Keratinocyte (primary cell): ENCODE measurements around the gene TIE1.

ENCODE experiments used
- EZH2 ChIP-seq: IDR thresholded peaks from one replicate; pipeline ENCODE4 v1.6.1; 2012; ENCODE audit warnings: inconsistent platforms, mild to moderate bottlenecking, low read length, moderate library complexity
- TF ChIP-seq, protein P1 (sequence below), 3 experiments: IDR thresholded peaks in 1 of 3; conservative IDR thresholded peaks in 1 of 3; optimal IDR thresholded peaks in 1 of 3; 2 replicates in 2 of 3; 3 replicates in 1 of 3; pipeline versions ENCODE3 to v1.5.1; 2011; ENCODE audit warnings: low read length in 3 of 3, mild to moderate bottlenecking in 3 of 3, moderate library complexity in 2 of 3, control low read depth in 1 of 3, inconsistent platforms in 1 of 3; ENCODE audit not compliant: insufficient read depth in 2 of 3; ENCODE audit errors: extremely low read depth in 1 of 3

DNA sequence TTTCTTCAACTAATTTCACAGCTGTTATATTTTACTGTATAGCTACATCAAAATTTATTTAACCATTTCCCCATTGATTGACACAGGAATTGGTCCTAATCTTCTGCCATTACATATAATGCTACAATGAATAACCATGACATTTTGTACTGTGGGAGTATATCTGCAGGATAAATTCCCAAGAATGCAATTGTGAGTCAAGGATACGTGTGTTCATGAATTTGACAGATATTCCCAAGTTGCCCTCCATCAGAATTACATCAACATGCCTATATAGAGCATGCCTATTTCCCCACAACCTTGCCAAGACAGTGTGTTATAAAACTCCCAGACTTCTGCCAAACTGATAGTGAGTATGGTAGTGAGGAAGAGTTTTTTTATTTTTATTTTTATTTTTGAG, 2.7 kb upstream of the TIE1 start:
- TF ChIP-seq, protein P1, sequence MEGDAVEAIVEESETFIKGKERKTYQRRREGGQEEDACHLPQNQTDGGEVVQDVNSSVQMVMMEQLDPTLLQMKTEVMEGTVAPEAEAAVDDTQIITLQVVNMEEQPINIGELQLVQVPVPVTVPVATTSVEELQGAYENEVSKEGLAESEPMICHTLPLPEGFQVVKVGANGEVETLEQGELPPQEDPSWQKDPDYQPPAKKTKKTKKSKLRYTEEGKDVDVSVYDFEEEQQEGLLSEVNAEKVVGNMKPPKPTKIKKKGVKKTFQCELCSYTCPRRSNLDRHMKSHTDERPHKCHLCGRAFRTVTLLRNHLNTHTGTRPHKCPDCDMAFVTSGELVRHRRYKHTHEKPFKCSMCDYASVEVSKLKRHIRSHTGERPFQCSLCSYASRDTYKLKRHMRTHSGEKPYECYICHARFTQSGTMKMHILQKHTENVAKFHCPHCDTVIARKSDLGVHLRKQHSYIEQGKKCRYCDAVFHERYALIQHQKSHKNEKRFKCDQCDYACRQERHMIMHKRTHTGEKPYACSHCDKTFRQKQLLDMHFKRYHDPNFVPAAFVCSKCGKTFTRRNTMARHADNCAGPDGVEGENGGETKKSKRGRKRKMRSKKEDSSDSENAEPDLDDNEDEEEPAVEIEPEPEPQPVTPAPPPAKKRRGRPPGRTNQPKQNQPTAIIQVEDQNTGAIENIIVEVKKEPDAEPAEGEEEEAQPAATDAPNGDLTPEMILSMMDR (optimal IDR thresholded peaks at IDR 0.05 in 1 of 3, IDR thresholded peaks at IDR 0.05 in 1 of 3, conservative IDR thresholded peaks at IDR 0.05 in 1 of 3; ENCODE audit: extremely low read depth in 1 of 3, insufficient read depth in 2 of 3, low read length in 3 of 3), result no peak
- no peak for TF ChIP-seq EZH2
